ENCODE results near the gene CDK3.

DNA sequence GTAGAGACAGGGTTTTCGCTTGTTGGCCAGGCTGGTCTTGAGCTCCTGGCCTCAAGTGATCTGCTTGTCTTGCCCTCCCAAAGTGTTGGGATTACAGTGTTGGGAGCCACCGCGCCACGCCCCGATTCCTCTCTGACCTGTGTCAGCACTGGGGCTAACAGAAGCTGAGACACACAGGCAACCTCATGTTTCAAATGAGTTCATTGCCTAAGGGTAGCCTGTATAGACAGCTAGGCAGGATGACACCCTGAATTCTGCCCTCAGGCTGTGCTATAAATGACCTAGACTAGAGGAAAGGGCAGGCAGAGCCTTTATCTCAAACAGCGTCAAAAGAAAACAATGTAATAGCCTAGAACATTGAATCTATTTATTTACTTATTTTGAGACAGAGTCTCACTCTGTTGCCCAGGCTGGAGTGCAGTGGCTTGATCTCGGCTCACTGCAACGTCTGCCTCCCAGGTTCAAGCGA, 2.3 kb upstream of the CDK3 start:
- TF ChIP-seq, protein P1, sequence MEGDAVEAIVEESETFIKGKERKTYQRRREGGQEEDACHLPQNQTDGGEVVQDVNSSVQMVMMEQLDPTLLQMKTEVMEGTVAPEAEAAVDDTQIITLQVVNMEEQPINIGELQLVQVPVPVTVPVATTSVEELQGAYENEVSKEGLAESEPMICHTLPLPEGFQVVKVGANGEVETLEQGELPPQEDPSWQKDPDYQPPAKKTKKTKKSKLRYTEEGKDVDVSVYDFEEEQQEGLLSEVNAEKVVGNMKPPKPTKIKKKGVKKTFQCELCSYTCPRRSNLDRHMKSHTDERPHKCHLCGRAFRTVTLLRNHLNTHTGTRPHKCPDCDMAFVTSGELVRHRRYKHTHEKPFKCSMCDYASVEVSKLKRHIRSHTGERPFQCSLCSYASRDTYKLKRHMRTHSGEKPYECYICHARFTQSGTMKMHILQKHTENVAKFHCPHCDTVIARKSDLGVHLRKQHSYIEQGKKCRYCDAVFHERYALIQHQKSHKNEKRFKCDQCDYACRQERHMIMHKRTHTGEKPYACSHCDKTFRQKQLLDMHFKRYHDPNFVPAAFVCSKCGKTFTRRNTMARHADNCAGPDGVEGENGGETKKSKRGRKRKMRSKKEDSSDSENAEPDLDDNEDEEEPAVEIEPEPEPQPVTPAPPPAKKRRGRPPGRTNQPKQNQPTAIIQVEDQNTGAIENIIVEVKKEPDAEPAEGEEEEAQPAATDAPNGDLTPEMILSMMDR (IDR thresholded peaks at IDR 0.05) = no peak
- no peak for TF ChIP-seq POLR2A (IDR thresholded peaks at IDR 0.05)
